ENCODE results near the gene CDCP2.

CDCP2 gene
- 0 reads per million in 18 experiments for total RNA-seq

GRCh38 chr1:54152696-54153095 is at the start of gene CDCP2:
TSS of gene CDCP2 (minus strand) at chr1:54153000. CDS start at chr1:54152922, 78 bp downstream.
- no peak for DNase-seq

GRCh38 chr1:54200519-54200997 is 47.8 kb upstream of the CDCP2 start:
- DNase-seq, result no peak

GRCh38 chr1:54199765-54200518 is 47.1 kb upstream of the CDCP2 start, which contains the start of the genes CYB5RL and MRPL37:
TSS of gene CYB5RL (minus strand) at chr1:54200030. CDS start at chr1:54195616, 4,414 bp downstream.
TSS of gene MRPL37 (plus strand) at chr1:54200167. CDS start at chr1:54200244, 77 bp downstream.
- DNase-seq, result peak; percentile 93 to 94

- DNase-seq, result peak; percentile 22 to 28
Measured at GRCh38 chr1:54199151-54199764, 46.5 kb upstream of the CDCP2 start.

GRCh38 chr1:54193453-54193852 is 40.7 kb upstream of the CDCP2 start:
- DNase-seq, result no peak

- DNase-seq, result no peak
Measured at GRCh38 chr1:54191525-54191924, 38.7 kb upstream of the CDCP2 start.

GRCh38 chr1:54190526-54190925 is 37.7 kb upstream of the CDCP2 start:
- DNase-seq, result no peak

- DNase-seq, result no peak
Measured at GRCh38 chr1:54188291-54188690, 35.5 kb upstream of the CDCP2 start.

- DNase-seq, result no peak
Measured at GRCh38 chr1:54186056-54186455, 33.3 kb upstream of the CDCP2 start.

GRCh38 chr1:54180701-54181360 is 28.0 kb upstream of the CDCP2 start:
- DNase-seq, result no peak

- no peak for DNase-seq
Measured at GRCh38 chr1:54178296-54179070, 25.7 kb upstream of the CDCP2 start.

GRCh38 chr1:54177726-54178125 is 24.9 kb upstream of the CDCP2 start:
- no peak for DNase-seq

GRCh38 chr1:54176621-54177327 is 24.0 kb upstream of the CDCP2 start:
- DNase-seq, result no peak

GRCh38 chr1:54174106-54174505 is 21.3 kb upstream of the CDCP2 start:
- DNase-seq, result no peak

GRCh38 chr1:54173681-54174080 is 20.9 kb upstream of the CDCP2 start:
- no peak for DNase-seq

- peak in 1 of 2 donors; percentile 15 for DNase-seq
Measured at GRCh38 chr1:54172614-54173599, 20.1 kb upstream of the CDCP2 start.

- DNase-seq, result peak in 1 of 2 donors; percentile 67
Measured at GRCh38 chr1:54171606-54172005, 18.8 kb upstream of the CDCP2 start.

GRCh38 chr1:54171016-54171415 is 18.2 kb upstream of the CDCP2 start:
- peak; percentile 62 to 91 for DNase-seq

- DNase-seq, result no peak
Measured at GRCh38 chr1:54169068-54169467, 16.3 kb upstream of the CDCP2 start.

GRCh38 chr1:54168206-54168965 is 15.6 kb upstream of the CDCP2 start:
- DNase-seq, result no peak

Data from inflammatory macrophage (primary cell).